GM18502 (cell line): ENCODE results near the gene FCSK.
"Not testable (repeated sequence)": the region's sequence is repeated elsewhere in the genome, so short reads cannot be mapped to it uniquely, and the experiment has no call there.

Source experiments
- ATAC-seq: cut with Tn5 transposase; IDR thresholded peaks from one replicate; pipeline ENCODE4 v1.9.1; 2021; ENCODE audit warnings: mild to moderate bottlenecking; ENCODE audit not compliant: unreplicated experiment, poor library complexity

Gene FCSK

GRCh38 chr16:70454222-70455034 lies at the start of gene FCSK:
TSS of gene FCSK (plus strand) at chr16:70454595. CDS start at chr16:70463191, 8,596 bp downstream.
- ATAC-seq = peak; percentile 84

DNA sequence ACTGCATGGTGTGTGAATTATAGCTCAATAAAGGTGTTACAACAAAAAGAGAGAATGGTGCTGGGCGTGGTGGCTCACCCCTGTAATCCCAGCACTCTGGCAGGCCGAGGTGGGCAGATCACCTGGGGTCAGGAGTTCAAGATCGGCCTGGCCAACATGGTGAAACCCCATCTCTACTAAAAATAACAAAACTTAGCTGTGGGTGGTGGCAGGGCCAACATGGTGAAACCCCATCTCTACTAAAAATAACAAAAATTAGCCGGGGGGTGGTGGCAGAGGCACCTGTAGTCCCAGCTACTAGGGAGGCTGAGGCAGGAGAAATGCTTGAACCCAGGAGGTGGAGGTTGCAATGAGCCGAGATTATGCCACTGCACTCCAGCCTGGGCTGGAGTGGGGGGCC lies 48.3 kb upstream of the FCSK start:
- not testable (repeated sequence) for ATAC-seq

- no peak for ATAC-seq
These were observed 46.6 kb upstream of the FCSK start for GRCh38 chr16:70407811-70408274.

DNA sequence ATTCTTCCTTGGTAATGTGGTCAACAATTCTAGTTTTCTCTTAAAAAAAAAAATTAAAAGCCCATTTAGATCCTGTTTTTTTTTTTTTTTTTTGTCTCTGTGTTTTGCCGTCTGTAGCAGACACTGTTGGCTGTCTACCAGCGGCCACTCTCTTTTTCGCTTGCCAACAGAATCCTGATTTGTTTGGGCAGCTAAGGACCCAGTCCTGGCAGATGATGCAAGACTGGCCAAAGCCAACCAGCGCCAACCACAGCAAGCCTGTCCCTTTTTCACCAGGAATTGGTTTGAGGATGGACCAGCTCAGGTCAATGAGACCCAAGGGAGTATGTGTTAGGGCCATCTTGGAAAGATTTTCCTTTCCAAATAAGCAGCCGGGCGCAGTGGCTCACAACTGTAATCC lies 43.7 kb upstream of the FCSK start:
- no peak for ATAC-seq

GRCh38 chr16:70412385-70412784 lies 42.0 kb upstream of the FCSK start:
- ATAC-seq = no peak

DNA sequence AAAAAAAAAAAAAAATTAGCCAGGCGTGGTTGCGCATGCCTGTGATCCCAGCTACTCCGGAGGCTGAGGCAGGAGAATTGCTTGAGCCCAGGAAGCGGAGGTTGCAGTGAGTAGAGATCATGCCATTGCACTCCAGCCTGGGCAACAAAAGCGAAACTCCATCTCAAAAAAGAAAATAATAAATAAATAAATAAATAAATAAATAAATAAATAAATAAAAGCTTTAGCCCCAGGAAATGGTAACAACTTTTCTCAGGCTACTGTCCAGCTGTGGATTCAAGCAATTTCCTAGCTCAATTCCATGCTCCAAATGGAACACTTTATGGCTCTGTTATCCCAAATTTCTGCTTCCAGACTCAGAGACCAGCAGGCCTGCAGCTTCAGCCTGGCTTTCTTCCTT lies 40.8 kb upstream of the FCSK start:
- ATAC-seq = not testable (repeated sequence)

GRCh38 chr16:70416748-70417616 lies 37.4 kb upstream of the FCSK start:
- peak; percentile 88 for ATAC-seq

DNA sequence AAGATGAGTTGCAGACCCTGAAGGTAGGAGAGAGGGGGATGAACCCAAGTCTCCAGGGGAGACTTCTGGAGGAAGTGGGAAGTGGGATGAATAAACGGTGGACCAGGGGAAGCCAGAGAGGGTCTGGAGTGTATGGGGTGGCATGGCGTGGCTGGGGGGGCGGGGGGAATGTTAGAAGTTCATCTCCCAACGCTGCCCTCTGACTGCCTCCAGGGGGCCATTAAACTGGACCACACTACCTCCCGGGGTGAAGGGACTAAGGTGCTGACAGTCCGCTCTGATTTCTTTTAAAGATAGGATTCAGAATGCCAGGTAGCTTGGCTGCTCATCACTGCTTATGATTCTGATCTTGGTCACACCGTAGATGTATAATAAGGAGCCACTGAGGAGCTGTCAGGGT lies 36.7 kb upstream of the FCSK start:
- ATAC-seq = no peak

GRCh38 chr16:70418274-70418992 lies 36.0 kb upstream of the FCSK start:
- ATAC-seq = no peak

DNA sequence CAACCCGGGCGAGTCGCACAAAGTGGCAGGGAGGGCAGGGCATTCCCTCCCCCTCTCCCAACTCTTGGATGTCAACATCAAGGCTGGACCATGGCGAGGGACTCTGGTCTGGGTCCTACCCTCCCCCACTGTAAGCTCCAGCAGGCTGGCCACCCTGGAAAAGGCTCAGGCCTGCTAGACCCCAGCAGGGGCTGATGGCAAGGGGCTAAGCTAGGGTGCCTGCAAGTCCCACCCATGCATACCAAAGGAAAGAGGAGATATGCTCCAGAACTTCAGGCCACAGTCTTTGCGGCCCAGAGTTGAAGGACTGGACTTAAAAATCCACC lies 35.4 kb upstream of the FCSK start:
- no peak for ATAC-seq

DNA sequence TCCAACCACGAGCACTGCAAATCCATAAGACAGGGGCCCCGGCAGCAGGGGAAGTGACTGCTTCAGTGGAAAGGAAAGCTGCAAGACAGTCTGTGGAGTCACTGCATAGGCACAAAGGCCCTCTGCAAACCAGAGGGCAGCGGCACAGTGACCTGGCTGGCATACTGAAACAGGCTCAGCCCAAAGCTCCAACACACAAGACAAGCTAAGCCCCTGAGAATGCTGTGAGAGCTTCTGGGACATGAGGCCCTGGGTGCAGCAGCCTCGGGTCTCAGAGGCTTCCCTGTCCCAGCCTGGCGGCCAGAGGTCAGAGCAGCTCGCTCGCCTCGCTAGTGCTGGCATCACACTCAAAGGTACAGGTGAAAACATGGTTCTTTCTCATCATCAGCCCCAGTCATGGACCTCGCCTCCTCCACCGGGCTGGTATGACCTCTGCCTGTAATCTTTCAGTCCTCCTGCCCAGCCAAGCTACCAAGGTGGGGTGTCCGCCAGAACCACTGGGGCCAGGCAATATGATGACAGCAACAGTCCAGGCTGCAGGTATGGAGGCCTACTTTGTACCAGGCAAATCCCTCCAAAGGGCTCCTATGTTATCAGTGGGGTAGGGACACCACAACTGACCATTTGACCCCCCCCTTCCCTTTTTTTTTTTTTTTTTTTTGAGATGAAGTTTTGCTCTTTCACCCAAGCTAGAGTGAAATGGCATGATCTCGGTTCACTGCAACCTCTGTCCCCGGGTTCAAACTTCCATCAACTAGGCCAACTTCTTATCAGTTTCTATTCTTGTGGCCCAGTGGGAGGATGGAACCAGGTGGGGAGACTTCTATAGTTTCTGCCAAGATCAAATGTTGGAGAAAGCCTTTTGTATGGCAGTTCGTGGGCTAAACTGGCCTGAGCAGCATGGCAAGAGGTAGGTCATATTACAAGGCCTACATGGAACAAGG lies 34.7 kb upstream of the FCSK start:
- ATAC-seq = no peak

GRCh38 chr16:70421014-70421413 lies 33.4 kb upstream of the FCSK start:
- no peak for ATAC-seq

DNA sequence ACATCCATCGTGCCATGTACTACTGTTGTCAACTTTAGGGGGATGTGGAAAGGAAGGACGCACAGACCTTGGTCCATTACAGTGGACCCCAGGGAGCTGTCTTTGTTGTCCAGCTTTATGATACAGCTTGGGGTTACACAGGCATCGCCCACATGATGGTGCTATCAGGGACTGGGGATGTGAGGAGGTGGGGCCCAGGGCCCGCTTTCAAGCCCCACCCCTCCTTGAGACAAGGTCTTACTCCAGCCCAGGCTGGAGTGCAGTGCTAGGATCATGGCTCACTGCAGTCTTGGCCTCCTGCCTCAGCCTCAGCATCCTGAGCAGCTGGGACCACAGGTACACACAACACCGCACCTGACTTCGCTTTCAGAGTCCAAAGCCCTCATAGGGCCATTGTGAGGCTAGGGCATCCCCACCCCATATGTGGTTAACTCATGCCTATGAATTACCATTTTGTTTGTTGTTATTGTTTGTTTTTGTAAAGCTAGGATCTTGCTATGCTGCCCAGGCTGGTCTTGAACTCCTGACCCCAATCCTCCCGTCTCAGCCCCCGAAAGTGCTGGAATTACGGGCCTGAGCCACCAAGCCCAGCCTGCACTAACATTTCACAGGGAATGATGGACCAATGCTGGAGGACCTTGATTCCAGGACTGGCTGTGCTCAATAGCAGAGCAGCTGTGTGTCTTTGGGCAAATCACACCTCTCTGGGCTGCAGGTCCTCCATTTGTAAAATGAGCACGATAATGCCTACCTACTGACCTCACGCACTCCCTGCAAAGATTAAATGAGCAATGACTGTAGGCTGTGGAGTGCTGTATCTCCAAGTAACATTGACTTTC lies 32.7 kb upstream of the FCSK start:
- no peak for ATAC-seq

GRCh38 chr16:70422543-70422942 lies 31.9 kb upstream of the FCSK start:
- ATAC-seq = no peak

- no peak for ATAC-seq
These were observed 26.6 kb upstream of the FCSK start for GRCh38 chr16:70427786-70428177.

DNA sequence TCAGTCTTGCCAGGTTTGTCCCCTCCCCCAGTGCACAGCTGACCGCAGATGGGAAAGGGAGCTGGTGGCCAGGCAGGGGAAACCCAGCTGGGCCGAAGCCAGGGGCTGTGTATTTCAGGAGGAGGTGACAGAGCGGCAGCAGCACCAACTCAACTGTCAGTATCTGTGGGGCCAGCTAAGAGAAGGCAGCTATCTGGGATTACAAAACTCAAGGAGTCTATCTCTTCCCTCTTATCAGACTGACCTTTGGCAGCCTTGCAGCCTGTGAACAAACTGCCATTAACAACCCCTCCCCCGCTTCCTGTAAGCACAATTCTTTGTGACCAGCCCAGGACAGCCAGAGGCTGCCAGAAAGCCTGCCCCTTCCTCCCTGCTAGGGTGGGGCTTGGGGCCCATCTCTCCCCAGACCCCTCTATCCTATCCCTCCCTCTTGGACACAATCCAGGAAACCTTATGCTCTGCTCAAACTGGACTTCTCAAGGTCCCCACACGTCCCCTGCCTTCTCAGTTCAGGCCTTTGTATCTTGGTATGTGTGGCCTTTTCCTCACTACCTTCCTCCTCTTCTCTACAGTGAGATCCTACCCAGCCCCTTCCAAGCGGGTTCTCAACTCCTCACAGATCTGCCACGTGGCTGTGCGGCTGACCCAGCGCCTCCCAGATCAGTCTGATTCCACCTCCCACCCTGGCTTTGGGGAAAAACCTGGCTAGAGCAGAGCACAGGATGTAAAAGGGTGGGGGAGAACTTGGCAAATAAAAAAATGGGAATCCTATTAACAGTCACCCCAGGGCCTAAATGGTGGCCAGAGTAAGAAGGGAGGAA lies 26.0 kb upstream of the FCSK start:
- peak; percentile 26 for ATAC-seq

DNA sequence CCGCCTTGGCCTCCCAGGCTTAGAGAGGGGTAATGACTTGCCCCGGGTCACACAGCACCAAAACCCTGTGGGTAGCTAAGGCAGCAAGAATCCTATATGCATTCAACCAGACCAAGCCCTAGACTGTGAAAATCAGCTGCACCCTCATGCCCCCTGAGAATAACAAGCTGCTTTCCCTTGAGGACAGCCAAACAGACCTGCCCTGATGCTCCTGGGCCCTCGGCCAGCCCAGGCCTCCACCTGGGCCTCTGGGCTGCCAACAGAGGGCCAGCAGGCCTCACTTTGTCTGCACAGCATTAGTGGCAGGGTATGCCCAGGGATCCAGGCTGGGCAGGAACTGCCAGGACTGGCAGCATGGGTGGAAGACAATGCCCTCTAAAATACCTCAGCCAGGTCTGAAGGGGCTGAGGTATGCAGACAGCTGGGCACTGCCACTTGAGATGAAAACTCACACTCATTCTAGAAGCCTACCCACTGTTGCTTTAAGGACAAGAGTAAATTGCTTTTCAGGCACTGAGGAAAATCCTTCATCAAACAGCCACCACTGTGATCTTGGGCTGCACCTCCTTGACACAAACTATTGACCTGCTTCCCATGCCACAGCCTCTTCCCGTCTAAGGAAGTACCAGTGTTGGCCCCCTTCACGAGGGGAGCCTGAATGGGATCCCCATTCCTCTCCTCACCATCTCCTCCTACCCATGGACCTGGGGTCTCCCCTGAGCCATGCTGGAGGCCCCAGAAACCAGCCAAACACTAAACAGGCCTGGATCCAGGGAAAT lies 24.3 kb upstream of the FCSK start:
- ATAC-seq = no peak
